ENCODE data around the gene TOP2B. TPM values are rescaled to one million over a fixed set of nuclear protein-coding genes. Genes with fewer than 3 reads are reported as not detected.

The TOP2B gene
- total and polyA plus RNA-seq, 9 of the 15 experiments (the other 6 are each of a cell fraction or from before 2014, with no cell fraction given): 45.3 to 186 (median 134) TPM

DNA sequence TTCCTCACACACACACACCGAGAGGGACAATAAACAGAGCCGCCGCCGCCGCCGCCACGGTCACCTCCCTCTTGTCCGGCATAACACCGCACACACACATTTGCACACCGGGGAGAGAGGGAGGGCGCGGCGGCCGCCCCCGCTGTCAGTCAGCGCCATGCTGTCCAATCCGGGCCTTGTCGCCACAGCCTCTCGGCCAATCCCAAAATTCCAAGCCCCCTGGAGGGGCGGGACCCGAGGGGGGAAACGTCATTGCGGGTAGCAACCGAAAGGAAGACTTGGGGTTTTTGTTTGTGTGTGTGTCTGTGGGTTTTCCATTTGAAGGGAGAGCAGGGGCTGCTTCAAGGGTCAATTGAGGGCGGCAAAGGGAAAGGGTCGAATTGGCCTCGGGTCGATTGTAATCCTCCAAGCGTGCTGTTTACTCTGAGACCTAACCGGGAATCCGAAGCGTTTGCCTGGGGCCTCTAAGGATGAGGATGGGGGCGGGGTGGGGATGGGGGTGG lies at the start of gene TOP2B (continued):
- TF ChIP-seq, protein P1, sequence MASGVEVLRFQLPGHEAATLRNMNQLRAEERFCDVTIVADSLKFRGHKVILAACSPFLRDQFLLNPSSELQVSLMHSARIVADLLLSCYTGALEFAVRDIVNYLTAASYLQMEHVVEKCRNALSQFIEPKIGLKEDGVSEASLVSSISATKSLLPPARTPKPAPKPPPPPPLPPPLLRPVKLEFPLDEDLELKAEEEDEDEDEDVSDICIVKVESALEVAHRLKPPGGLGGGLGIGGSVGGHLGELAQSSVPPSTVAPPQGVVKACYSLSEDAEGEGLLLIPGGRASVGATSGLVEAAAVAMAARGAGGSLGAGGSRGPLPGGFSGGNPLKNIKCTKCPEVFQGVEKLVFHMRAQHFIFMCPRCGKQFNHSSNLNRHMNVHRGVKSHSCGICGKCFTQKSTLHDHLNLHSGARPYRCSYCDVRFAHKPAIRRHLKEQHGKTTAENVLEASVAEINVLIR (CRISPR knock-in tag; IDR thresholded peaks at IDR 0.05): peak; percentile 95
- TF ChIP-seq ZNF431 (CRISPR knock-in tag; IDR thresholded peaks at IDR 0.05): no peak
- no peak for TF ChIP-seq NCOA6 (IDR thresholded peaks at IDR 0.05)
- peak; percentile 67 for TF ChIP-seq KHSRP (IDR thresholded peaks at IDR 0.05)
- peak; percentile 97; the same call in 1 of the 2 replicates for TF ChIP-seq GTF2F1 (IDR thresholded peaks at IDR 0.05; ENCODE audit: low read depth, low read length)
- TF ChIP-seq KDM1A (IDR thresholded peaks at IDR 0.05): no peak
- no peak for TF ChIP-seq CCAR2 (IDR thresholded peaks at IDR 0.05; ENCODE audit: low read depth, low read length)
- TF ChIP-seq, protein P2, sequence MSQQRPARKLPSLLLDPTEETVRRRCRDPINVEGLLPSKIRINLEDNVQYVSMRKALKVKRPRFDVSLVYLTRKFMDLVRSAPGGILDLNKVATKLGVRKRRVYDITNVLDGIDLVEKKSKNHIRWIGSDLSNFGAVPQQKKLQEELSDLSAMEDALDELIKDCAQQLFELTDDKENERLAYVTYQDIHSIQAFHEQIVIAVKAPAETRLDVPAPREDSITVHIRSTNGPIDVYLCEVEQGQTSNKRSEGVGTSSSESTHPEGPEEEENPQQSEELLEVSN (IDR thresholded peaks at IDR 0.05; ENCODE audit: borderline replicate concordance in 1 of 2, extremely low read depth in 1 of 2, insufficient read depth in 1 of 2, insufficient read length in 1 of 2, low read depth in 1 of 2, low read length in 1 of 2, poor library complexity in 1 of 2, severe bottlenecking in 1 of 2): no peak
- peak; percentile 96 for TF ChIP-seq RBFOX2 (IDR thresholded peaks at IDR 0.05; ENCODE audit: low read depth, low read length)
- TF ChIP-seq, protein P3, sequence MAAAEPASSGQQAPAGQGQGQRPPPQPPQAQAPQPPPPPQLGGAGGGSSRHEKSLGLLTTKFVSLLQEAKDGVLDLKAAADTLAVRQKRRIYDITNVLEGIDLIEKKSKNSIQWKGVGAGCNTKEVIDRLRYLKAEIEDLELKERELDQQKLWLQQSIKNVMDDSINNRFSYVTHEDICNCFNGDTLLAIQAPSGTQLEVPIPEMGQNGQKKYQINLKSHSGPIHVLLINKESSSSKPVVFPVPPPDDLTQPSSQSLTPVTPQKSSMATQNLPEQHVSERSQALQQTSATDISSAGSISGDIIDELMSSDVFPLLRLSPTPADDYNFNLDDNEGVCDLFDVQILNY (CRISPR knock-in tag; IDR thresholded peaks at IDR 0.05): no peak
- no peak; the same call in 1 of the 2 replicates for TF ChIP-seq SIN3B (IDR thresholded peaks at IDR 0.05; ENCODE audit: low read depth)
- TF ChIP-seq, protein P4, sequence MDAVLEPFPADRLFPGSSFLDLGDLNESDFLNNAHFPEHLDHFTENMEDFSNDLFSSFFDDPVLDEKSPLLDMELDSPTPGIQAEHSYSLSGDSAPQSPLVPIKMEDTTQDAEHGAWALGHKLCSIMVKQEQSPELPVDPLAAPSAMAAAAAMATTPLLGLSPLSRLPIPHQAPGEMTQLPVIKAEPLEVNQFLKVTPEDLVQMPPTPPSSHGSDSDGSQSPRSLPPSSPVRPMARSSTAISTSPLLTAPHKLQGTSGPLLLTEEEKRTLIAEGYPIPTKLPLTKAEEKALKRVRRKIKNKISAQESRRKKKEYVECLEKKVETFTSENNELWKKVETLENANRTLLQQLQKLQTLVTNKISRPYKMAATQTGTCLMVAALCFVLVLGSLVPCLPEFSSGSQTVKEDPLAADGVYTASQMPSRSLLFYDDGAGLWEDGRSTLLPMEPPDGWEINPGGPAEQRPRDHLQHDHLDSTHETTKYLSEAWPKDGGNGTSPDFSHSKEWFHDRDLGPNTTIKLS (IDR thresholded peaks at IDR 0.05; ENCODE audit: borderline replicate concordance, low read depth): no peak
- TF ChIP-seq, protein P5, sequence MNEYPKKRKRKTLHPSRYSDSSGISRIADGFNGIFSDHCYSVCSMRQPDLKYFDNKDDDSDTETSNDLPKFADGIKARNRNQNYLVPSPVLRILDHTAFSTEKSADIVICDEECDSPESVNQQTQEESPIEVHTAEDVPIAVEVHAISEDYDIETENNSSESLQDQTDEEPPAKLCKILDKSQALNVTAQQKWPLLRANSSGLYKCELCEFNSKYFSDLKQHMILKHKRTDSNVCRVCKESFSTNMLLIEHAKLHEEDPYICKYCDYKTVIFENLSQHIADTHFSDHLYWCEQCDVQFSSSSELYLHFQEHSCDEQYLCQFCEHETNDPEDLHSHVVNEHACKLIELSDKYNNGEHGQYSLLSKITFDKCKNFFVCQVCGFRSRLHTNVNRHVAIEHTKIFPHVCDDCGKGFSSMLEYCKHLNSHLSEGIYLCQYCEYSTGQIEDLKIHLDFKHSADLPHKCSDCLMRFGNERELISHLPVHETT (CRISPR knock-in tag; conservative IDR thresholded peaks at IDR 0.05 in 1 of 2, IDR thresholded peaks at IDR 0.05 in 1 of 2): no peak; a peak in 1 of 4 replicates
- TF ChIP-seq SAFB2 (IDR thresholded peaks at IDR 0.05; ENCODE audit: borderline replicate concordance, low read depth, low read length, severe bottlenecking): no peak
- peak; percentile 87 for TF ChIP-seq POLR2B (IDR thresholded peaks at IDR 0.05; ENCODE audit: low read depth, partially characterized antibody)
- TF ChIP-seq NR2F6 (CRISPR knock-in tag; IDR thresholded peaks at IDR 0.05): no peak
- TF ChIP-seq CHD4 (IDR thresholded peaks at IDR 0.05; ENCODE audit: insufficient read depth, insufficient replicate concordance, low read depth, low read length, poor library complexity, severe bottlenecking): no peak
- TF ChIP-seq, protein P6, sequence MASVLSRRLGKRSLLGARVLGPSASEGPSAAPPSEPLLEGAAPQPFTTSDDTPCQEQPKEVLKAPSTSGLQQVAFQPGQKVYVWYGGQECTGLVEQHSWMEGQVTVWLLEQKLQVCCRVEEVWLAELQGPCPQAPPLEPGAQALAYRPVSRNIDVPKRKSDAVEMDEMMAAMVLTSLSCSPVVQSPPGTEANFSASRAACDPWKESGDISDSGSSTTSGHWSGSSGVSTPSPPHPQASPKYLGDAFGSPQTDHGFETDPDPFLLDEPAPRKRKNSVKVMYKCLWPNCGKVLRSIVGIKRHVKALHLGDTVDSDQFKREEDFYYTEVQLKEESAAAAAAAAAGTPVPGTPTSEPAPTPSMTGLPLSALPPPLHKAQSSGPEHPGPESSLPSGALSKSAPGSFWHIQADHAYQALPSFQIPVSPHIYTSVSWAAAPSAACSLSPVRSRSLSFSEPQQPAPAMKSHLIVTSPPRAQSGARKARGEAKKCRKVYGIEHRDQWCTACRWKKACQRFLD (CRISPR knock-in tag; IDR thresholded peaks at IDR 0.05): no peak; the same call in 1 of the 2 replicates
- no peak for TF ChIP-seq MCM3 (IDR thresholded peaks at IDR 0.05)
- TF ChIP-seq EGR1 (conservative IDR thresholded peaks at IDR 0.05): peak; percentile 92
